HG03175 (cell line): ENCODE results near the gene PRCP.
"Not testable (repeated sequence)": the region's sequence is repeated elsewhere in the genome, so short reads cannot be mapped to it uniquely, and the experiment has no call there.

Source experiments
- ATAC-seq: cut with Tn5 transposase; IDR thresholded peaks from one replicate; pipeline ENCODE4 v1.9.1; 2021; ENCODE audit warnings: mild to moderate bottlenecking, moderate library complexity; ENCODE audit not compliant: unreplicated experiment

The PRCP gene

DNA sequence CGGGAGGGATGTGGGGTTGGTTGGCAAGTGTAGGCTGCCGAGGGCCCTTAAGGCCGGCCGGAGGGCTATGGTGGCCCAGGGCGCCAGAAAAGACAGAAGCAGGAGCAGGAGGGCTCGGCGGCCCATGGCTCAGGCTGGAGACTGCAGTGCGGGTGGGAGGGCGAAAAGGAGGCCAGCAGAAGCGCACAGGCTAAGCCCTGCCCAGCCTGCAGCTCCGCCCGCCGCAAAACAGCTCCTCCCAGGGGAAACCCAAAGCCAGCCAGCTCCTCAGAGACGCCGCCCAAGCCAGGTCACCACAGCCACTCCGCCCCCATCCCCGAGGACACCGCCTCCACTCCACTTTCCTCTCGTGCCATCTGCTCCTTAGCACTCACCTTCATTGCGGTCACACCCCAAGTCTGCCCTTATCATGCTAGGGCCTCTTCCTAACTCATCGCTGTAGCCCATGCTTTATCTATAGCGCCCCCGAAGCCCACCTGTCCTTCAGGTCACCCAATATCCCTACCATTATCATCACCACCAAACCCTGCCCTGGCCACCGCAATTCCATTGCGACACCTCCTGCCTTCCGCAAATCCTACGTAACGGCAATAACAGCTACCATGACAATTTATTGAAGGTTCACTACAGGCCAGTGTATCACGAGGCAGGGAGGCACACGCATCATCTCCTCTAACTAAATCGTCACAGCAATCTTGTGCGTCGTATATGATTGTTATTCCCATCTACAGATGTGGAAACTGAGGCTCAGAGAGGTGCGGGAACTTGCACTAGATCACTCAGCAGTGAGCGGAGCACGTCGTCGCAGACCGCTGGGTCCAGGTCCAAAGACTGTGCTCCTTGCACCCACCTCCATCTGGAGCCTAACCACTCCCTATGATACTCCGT is at the start of gene PRCP:
PRCP (minus strand) TSS at position 154 of the 888 bp plus-strand sequence; CDS start at position 126, 28 bp downstream.
- ATAC-seq: peak; percentile 79

DNA sequence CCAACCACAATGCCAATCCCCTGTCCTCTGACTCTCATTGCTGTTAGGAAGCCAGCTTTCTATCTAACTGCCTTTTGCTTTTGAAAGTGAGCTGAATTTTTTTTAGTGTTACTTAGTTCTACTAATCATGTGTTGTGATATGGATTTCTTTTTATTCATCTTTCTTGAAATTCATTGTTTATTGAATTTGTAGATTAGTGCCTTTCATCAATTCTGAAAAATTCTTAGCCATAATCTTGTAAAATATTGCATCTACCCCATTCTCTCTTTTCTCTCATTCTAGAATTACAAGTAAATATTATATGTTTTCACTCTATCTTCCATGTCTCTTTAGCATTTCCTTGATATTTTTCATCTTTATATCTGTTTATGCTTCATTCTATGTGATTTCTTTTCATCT is 49.1 kb upstream of the PRCP start:
- no peak for ATAC-seq

DNA sequence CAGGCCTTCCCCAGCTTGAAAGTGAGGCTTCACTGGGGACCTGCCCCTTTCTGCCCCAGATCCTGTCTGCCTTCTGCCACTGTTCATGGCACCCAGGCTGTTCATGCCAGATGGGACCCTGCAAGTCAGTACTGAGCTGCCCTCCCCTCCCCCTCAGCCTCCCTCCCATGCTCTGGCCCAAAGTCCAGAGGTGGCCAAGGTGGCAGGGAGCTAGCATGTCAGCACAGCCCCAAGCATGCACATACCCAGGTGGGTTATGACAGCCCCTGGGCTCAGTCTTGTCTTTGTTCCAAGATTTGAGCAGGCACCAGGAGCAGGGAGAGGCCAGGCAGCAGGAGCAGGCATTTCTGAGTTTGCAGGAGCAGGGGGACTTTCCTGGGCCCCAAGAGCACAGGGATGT is 45.5 kb upstream of the PRCP start:
- ATAC-seq: no peak

DNA sequence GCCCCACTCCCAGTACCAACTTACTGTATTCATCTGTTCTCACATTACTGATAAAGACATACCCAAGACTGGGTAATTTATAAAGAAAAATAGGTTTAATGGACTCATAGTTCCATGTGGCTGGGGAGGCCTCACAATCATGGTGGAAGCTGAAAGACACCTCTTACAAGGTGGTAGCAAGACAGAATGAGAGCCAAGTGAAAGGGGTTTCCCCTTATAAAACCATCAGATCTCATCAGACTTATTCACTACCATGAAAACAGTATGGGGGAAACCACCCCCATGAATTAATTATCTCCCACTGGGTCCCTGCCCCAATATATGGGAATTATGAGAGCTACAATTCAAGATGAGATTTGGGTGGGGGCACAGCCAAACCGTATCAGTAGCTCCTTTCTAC is 44.8 kb upstream of the PRCP start:
- not testable (repeated sequence) for ATAC-seq

DNA sequence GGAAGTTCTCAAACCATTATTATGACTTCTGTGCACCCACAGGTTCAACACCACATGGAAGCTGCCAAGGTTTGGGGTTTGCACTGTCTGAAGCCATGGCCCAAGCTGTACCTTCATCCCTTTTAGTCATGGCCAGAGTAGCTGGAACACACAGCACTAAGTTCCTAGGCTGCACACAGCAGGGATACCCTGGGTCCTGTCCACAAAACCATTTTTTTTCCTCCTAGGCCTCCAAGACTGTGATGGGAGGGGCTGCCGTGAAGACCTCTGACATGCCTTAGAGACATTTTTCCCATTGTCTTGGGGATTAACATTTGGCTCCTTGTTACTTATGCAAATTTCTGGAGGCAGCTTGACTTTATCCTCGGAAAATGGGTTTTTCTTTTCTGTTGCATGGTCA is 44.0 kb upstream of the PRCP start:
- ATAC-seq: no peak

DNA sequence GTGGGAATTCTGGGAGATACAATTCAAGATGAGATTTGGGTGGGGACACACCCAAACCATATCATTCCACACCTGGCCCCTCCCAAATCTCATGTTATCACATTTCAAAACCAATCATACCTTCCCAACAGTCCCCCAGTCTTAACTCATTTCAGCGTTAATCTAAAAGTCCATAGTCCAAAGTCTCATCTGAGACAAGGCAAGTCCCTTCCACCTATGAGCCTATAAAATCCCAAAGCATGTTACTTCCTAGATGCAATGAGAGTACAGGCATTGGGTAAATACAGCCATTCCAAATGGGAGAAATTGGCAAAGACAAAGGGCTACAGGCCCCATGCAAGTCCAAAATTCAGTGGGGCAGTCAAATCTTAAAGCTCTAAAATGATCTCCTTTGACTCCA is 43.2 kb upstream of the PRCP start:
- not testable (repeated sequence) for ATAC-seq

DNA sequence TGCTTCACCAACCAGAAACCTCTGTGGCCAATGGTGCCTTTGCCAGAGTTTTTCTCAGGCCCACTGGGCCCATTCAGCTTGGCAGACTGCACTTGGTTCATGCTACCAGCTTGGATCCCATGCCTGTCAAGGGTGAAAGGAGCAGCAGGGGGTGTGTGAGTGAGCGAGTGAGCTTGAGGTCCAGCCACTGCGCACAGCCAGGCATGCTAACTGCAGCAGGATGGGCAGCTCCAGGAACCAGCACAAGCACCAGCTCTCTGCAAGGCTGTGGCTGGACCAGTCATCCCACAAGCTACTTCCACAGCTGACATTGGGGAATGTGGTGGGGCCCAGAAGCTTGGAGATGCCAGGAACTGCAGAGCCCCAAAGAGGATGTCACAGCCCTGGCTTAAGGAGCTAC is 42.1 kb upstream of the PRCP start:
- no peak for ATAC-seq

DNA sequence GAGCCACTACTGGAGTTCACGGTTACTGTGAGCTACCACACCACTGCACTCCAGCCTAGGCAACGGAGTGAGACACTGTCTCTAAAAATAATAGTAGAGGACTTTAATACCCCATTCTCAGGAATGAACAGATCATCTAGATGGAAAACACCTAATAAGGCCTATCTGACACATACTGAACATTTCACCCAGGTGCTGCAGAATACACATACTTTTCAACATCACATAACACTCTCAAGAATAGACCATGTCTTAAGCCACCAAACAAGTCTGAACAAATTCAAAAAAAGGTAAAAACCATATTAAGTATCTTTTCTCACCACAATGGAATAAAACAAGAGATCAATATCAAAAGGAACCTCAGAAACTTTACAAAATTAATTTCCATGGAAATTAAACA is 39.2 kb upstream of the PRCP start:
- ATAC-seq: no peak

DNA sequence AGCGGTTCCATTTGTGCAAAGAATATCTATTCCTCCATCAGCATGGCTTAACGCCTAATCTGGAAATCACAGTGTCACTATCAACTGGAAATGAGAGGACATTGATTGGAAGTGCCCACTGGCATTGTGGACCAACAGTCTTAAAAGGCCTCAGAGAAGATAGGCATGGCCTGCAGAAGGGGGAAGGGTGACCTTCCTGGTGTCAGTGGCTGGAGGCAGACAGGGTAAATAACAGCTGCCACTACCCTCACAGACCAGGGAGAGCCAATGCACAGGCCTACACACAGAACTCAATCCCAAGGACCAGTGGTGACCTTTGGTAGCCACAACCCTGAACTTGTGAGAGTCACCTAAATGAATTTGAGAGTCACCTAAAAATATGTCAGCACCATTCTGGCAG is 37.3 kb upstream of the PRCP start:
- no peak for ATAC-seq

DNA sequence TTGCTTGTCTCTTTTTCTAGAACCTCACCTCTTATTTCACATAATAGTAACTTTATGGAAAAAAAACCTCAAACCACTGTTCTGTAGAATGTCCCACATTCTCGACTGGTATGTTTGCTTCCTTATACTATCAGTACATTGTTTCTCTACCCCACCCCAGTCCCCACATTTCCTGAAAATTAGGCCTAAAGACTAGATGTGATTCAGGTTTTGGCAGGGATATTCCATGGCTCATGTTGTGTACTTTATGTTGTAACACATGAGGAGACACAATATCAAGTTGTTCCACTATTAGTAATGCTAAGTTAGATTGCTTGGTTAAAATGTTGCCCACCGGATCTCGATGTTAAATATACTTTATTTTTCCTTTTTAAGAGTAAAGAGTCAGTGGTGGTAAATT is 36.0 kb upstream of the PRCP start:
- no peak for ATAC-seq

DNA sequence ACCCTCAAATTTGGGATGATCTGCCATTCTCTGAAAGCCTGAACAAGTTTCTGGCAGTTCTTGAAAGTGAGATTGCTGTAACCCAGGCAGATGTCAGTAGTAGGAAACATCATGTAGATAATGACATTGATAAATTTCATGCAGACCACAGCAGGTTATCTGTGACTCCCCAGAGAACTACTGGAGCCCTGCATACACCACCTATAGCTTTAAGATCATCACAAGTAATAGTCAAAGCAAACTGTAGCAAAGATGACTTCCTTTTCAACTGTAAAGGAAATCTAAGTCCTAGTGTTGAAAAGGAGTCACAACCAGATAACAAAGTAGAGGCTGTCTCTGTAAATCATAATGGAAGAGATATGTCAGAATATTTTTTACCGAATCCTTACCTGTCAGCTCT is 32.3 kb upstream of the PRCP start:
- no peak for ATAC-seq

DNA sequence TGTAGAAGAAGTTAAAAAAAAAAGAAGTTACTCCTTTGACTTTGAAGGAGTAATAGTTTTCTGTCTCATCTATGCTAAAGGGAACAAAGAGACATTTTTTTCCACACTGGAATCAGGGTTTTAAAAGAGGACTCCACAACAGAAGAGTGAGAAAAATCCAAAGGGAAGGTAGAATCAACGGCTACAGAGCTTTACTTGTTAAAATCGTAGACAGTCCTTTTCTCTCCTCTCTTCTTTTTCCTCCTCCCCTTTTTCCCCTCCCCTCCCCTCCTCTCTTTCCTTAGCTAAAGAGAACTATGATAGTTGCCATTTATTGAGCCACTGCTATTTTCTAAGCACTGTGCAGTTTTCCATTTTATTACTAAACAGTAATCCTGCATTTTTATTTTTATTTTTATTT is 30.5 kb upstream of the PRCP start:
- no peak for ATAC-seq

DNA sequence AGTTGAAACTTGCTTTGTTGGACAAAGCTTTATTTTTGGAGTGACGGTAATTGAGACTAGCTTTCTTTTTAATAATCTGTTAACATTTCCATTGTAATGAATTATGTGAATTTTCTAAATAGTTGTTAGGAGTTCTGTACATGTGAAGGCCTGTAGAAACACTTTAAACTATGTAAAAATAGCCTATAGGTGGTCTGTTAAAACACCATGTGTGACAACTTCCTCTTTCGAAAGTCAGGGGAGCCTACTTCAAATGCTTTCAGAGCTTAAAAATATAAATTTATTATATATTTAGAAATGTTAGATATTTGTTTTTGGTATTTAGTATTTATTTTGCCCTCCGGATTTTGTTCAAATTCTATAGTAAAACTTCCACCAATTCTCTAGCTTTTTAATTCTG is 30.0 kb upstream of the PRCP start:
- no peak for ATAC-seq

DNA sequence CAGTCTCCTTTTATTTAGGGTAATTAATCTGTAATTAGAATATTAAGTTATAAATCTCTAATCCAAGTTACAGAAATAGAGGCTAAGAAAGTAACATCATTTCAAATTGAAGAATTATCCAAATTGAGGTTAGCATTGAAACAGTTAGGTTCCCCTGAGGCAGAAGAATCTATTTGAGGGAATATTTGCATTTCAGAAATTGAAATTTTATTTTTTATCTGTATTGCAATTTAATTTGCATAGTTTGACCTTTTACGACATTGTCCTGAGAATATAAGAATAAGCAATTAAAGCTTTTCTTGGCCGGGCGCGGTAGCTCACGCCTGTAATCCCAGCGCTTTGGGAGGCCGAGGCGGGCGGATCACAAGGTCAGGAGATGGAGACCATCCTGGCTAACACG is 28.9 kb upstream of the PRCP start:
- no peak for ATAC-seq

DNA sequence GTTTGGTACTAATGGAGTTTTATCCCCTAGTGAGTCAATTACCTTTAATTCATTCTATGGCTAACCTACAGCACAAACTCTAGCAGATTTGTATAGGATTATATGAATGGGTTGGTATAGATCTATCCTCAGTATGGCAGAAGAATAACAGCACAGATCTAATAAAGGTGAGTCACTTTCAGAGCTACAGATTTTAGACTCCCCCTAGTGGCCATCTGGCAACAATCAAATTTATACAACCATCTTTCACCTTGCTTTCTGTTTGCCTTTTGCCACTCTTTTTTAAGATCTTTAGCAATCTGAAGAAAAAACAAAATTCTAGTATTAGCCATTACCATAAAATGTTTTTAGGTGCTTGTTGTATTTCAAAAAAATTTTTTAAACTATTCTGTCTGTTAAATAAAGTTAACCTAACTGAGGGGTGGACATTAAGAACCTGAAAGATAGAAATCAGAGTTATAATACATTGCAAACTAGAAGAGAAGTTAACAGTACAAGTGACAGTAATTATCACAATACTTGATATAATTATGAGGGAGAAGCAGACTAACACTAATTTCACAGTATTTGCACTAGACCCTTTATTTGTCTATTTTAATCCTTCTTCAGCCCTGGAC is 27.1 kb upstream of the PRCP start:
- ATAC-seq: peak; percentile 88

DNA sequence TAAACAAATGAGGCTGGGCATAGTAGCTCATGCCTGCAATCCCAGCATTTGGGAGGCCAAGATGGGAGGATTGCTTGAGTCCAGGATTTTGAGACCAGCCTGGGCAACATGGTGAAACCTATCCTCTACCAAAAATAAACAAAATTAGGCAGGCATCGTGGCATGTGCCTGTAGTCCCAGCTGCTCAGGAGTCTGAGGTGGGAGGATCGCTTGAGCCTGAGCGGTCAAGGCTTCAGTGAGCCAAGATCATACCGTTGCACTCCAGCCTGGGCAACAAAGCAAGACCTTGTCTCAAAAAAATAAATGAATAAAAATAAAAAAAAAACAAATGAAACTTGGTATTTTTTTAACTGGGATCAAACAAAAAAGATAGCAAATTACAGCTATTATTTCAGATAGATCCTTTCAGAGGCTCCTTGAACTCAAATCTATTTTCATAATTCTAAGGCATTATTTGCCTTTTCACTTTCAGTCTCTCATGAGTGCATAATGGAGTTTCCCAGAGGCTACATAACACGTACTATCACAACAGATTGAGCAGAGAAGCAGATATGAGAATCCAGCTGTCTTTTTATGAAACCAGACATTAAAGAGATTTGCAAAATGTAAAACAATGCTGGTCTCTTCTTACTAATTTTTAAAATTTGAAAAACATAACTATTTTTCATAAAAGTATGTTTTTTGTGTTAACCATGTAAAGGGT is 24.4 kb upstream of the PRCP start:
- no peak for ATAC-seq

DNA sequence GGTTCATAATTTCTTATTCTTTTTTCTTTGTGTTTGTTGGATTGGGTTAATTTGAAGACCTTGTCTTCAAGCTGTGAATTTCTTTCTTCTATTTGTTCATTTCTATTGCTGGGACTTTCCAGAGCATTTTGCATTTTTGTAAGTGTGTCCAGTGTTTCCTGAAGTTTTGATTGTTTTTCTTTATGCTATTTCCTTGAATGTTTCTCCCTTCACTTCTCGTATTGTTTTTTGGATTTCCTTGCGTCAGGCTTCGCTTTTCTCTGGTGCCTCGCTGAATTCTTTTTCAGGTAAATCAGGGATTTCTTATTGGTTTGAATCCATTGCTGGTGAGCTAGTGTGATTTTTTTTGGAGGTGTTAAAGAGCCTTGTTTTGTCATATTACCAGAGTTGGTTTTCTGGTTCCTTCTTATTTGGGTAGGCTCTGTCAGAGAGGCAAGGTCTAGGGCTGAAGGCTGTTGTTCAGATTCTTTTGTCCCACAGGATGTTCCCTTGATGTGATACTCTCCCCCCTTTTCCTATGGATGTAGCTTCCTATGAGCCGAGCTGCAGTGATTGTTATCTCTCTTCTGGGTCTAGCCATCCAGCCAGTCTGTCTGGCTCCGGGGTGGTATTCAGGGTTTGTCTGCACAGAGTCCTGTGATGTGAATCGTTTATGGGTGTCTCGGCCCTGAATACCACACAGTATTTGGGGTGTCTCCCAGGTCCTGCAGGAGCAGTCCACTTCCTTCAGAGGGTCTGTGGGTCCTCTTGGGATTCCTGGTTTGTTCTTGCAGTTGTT is 22.4 kb upstream of the PRCP start:
- not testable (repeated sequence) for ATAC-seq

DNA sequence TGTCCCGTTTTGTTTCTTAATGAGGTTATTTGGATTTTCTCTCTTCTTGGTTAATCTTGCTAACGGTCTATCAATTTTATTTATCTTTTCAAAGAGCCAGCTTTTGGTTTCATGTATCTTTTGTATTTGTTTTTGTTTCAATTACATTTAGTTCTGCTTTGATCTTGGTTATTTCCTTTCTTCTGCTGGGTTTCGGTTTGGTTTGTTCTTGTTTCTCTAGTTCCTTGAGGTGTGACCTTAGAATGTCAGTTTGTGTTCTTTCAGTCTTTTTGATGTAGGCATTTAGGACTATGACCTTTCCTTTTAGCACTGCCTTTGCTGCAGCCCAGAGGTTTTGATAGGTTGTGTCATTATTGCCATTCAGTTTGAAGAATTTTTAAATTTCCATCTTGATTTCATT is 20.0 kb upstream of the PRCP start:
- not testable (repeated sequence) for ATAC-seq

DNA sequence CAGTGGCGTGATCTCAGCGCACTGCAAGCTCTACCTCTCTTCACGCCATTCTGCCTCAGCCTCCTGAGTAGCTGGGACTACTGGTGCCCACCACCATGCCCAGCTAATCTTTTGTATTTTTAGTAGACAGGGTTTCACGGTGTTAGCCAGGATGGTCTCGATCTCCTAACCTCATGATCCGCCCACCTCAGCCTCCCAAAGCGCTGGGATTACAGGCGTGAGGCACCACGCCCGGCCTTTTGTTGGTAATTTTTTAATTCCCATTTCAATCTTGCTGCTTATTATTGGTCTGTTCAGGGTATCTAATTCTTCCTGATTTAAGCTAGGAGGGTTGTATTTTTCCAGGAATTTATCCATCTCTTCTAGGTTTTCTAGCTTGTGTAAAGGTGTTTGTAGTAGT is 19.6 kb upstream of the PRCP start:
- ATAC-seq: not testable (repeated sequence)

DNA sequence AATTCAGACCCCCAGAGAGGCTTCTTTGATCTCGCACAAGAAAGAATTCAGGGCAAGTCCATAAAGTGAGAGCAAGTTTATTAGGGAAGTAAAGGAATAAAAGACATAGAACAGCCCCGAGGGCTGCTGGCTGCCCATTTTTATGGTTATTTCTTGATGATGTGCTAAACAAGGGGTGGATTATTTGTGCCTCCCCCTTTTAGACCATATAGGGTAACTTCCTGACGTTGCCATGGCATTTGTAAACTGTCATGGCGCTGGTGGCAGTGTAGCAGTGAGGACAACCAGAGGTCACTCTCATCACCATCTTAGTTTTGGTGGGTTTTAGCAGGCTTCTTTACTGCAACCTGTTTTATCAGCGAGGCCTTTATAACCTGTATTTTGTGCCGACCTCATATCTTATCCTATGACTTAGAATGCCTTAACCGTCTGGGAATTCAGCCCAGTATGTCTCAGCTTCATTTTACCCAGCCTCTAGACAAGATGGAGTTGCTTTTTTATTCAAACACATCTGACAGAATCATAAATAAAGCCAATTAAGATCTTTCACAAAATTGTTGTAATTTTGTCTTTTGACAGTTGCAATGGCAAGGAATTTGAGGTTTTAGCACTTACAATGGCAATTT is 8.9 kb upstream of the PRCP start:
- no peak for ATAC-seq

DNA sequence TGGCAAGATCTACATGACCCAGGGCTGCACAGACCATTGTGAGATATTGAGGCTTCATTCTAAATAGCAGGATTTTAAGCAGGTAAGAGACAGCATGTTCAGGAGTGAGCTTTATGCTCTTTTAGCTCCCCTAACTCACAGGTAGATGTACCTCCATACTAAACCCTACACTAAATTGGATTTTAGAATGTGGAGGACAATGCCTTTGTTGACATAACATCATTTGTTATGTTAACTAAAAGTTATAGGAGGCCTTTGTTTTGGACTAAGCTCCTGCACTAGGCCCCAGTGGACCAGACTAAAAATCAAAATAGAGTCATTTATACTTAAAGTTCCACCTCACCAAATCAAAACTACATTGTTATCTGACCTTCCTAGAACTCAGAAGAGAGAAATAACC is 8.1 kb upstream of the PRCP start:
- no peak for ATAC-seq
